NCI-H2227 treated with DMSO at 0.1 percent for 48 hours (cell line): ENCODE measurements around the gene SLC4A1.

Experiments used
- DNase-seq: peaks from one replicate; lab custom pipeline; 2025; lab: John Stamatoyannopoulos, UW

The SLC4A1 gene

DNA sequence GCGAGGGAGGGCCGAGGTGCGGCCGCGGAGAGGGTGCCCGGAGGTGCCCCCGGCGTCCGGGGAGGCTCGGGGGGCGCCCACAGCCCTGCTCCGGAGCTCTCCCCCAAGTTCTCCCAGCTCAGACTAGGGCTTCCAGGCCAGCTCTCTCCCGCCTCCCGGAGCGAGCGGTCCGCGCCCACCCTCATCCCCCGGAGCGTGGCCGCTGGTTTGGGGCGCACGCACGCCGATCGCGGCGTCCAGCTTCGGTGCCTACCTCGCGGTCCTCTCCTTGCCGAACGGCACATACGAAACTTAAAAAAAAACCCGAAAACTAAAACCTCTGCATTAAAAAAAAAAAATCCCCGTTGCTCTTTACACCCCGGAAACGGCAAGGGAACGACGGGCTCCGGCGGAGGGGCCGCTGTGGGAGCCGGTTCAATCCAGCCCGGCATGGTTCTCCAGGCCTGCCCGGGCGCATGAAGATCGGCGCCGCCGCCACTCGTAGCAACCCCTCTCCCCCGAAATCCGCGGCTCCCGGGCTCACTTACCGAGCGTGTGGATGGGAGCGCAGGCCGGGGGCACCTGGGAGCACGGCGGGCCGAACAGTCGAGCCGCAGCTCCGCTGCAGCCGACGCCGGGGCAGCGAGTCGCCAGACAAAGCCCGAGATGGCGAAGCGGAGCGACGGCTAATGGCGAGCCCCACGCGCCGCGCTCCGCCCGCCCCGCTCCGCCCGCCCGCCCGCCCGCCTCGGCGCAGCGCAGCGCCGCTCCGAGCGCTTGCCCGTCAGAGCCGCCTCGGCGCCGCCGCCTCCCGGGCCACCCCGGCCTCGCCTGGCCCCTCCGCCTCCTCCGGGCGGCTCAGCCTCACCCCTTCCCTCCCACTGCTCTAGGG is 47.5 kb downstream of the SLC4A1 start:
- DNase-seq, result no peak

DNA sequence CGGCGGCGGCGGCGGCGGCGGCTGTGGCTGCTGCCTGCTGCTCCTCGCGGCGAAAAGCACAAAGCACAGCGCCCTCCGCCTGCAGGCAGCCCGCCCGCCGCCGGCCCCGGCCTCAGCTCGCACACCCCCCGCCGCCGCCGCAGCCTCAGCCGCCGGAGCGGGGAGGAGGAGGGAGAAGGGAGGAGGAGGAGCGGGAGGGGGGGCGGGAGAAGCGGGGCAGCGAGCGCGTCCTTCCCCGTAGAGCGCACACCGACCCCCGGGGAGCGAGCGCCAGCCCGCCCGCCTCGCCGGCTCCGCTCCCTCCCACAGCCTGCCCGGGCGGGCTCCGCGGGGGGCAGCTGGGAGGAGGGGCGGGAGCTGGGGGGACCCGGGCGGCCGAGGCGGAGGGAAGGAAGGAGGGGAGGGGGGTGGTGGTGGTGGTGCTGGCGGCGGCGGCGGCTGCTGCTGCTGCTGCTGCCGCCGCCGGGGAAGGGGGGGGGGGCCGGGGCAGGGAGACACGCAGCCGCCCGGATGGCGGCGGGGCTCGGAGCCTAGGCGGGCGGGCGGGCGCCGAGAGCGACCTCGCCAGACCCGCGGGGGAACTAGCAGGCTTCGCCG is 48.2 kb downstream of the SLC4A1 start, which contains the start of gene UBTF:
Gene UBTF (minus strand): TSS at position 60 of the 597 bp plus-strand sequence. CDS start 1,446 bp downstream, outside the sequence.
- DNase-seq, result peak; percentile 32

DNA sequence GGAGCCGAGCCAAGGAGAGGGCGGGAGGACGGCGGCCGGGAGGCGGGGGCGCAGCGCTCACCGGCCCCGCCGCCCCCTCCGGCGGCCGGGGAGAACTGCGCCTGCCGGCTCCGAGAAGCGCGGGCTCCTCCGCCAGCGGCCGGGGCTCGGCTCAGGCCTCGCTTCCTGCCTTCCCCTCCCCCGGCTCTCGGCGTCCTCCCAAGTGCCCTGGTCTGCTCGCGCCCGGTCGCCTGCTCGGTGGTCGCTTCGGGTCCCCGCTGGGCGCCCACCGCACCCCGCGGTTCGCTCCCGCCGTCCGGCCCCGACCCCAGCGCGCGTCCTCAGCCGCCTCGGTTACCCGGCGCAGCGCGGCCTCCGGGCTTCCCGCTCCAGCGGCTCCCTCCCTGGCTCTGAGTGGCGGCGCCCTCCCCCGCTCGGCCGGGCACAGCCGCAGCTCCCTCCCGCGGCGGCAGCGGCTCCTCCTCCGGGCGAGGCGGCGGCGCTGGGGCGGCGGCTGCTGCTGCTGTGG is 48.8 kb downstream of the SLC4A1 start:
- peak; percentile 28 for DNase-seq

DNA sequence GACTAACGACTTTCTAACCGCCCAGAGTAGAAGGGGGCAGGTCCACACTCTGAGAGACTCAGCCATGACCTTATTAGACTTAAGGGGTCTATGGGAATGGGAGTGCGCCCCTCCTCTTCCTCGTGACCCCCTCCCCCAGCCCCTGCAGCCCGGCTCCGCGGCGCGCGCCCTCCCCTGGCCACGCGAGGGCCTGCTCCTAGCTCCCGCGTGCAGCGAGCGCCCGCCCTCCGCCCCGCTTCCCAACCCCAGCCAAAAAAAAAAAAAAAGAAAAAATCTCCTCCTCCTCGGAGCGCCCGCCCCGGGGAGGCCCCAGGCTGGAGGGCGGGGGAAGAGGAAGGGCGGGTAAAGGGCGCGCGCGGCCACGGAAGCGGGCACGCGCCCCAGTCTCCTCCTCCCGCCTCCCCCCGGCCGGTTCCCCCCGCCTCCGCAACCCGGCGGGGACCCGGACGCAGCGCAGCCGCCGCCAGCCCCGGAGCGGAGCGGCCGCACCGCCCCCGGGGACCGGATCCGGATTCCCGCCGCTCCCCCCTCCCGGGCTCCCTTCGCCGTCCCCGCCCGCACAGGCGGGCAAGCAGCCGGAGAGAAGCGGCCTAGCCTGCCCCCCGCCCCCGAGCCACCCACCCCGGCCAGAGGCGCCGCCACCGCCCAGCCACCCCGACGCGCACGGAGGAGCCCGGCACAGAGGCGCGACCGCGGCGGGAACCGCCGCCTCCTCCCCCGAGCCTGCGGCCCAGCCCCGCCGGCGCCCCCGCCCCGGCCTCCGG is 49.4 kb downstream of the SLC4A1 start:
- peak; percentile 89 for DNase-seq

DNA sequence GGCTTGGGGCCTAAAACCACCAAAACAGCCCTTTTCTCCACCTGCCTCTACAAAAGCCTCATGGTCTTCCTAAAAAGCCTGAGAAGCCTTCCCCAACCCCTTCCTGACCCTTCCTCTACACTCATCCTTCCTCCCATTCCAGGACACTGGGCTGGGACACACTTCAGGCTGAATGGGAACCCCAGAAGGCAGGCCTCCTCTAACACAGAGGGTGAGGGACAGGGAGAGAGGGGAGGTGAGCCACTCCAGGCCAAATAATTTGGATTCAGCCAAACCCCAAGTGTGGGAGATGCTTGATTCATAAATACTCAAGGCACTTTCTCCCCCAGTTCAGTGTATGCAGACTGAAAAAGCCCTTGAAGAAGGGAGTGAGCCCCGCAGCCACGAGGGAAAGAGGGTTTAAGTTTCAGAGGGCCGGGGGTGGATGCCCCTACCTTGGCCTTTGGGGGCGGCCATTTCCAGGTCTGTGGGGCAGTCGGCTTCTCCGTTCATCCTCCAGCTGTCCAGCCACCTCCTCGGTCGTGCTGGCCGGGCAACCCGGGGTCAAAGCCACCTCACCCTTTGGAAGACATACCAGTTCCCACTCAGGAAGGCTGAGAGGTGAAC is 50.1 kb downstream of the SLC4A1 start:
- no peak for DNase-seq

DNA sequence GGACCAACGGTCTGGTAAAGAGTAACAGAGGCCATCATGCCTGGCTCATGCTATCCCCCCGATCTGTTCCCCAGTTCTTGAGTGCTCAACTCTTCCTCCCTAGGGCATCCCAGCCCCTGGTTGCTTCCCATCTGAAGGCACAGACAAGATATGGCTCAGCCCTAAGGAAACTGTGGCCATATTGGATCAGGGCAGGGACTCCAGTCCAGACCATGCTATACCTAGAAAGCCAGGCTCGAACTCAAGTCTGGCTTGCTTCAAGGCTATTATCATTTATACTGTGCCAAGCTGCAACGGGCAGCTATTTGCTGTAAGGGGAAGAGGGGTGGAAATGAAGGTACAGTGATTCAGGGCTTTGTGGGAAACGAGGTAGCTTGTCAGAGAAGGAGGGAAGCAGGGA is 51.2 kb downstream of the SLC4A1 start:
- DNase-seq, result no peak

DNA sequence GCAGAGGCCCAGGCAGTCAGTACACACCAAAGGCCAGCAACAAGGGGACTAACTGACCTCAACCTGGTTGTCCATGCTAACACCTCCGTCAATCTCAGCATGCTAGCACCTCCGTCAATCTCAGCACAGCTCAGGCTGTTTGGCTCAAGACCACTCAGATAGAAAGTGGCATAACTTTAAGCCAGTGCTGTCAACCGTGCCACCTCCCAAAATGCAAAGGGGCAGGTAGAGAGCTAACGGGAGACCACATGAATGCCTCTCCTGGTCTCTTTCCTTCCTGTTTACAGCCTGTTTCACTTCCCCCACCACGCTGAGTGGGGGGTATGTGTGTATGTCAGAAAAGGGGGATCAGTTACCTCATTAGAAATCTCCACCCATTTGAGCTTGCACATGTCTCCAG is 51.8 kb downstream of the SLC4A1 start:
- no peak for DNase-seq

DNA sequence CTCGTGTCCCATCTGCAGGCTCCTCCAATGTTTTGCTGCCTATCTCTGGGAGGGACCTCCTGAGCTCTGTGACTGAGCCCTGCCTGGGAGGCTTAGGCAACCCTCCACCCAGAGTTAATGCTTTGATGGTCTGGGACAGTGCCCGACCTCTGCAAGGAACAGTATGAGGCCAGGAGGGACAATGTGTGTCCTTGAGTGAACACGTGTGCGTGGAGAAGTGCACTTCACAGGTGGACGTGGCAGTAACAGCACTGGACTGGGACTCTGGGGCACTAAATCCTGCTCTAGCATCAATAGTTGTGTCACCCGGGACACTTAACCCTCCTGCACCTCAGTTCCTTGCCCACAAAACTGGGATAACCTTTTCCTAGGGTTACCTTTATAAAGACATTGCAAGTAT is 53.0 kb downstream of the SLC4A1 start:
- DNase-seq, result no peak

DNA sequence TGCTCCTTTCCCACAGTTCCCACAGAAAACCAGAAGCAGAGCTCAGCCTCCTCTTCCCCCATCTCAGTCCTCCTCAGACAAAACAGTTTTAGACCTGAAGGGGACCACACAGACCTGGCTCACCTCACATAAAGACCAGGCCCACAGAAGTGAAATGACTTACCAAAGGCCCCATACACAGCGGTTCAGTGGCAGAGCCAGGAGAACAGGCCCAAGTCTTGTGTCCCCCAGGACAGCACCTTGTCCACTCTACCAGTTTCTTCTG is 53.8 kb downstream of the SLC4A1 start:
- DNase-seq, result no peak

DNA sequence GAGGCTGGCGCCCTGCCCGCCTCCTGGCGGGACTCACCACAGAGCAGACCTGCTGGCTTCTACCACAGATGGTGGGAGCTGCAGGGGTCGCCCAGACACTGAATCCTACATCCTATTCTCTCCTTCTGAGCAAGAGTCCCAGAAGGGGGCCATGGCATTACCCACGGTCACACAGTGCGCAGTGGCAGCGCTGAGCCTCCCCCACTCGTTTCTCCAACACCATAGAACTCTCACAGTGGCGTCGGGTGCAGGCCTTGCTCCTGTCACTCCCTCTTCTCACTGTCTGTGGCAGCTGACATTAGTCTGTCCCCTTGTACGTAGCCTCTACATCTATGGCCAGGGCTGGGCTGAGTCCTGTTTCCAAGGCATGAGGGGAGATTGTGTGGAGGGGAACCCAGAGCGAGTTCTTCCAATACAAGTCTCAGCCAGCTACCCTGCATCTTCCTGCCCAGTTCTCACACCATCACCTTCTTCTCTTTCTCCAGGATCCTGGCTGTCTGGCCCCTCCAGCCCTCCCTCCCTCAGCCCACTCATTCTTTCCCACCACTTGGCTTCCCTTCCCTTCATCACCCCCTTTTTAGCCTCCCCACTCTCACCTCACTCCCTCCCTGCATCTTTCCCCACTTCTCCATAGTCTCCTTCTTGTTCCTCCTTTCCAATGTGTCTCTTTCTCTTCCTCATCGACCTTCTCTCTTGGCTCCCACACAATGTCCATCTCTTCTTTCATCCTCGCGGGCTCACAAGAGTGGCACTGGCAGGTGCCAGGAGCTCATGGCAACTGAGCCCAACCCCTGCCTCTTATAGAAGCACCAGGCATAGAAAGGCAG is 54.3 kb downstream of the SLC4A1 start:
- DNase-seq, result no peak

DNA sequence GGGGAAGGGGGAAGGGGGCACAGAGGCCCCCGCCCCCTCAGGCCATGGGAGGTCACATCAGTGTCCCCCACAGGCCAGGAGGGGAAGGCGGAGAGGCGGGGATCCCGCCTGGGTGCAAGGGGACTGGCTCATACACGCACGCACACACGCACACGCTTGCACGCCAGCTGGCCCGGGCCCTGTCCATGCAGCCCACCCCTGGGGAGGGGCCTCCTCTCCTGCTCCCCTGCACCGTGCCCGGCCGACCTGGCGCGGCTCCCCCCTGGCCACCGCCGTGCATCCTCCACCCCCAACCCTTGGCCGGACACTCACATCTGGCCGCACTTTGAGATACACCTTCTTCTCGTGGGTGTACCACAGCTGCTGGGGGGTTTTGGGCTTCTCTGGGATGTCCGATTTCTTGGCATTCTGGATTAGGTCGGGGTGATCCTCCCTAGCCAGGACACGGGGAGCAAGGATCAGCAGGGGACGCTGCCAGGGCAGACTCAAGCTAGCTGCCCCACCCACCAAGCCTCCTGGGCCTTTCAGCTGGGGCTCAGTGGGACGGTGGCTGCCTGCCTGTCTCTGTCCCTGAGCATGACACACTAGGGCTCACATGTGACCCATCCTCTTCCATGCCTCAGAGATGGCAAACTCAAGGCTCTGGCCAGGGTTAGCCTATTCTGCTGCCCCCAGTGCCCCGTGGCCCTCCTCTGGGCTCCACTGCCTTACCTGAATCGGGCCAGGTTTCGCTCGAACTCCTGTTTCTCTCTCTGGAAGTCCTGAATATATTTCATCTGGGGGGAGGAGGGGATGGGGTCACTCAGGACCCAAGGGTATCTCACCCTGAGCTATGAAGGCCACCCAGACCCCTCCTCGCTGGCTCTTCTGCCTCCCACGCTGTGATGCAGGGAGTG is 55.2 kb downstream of the SLC4A1 start:
- DNase-seq, result no peak

DNA sequence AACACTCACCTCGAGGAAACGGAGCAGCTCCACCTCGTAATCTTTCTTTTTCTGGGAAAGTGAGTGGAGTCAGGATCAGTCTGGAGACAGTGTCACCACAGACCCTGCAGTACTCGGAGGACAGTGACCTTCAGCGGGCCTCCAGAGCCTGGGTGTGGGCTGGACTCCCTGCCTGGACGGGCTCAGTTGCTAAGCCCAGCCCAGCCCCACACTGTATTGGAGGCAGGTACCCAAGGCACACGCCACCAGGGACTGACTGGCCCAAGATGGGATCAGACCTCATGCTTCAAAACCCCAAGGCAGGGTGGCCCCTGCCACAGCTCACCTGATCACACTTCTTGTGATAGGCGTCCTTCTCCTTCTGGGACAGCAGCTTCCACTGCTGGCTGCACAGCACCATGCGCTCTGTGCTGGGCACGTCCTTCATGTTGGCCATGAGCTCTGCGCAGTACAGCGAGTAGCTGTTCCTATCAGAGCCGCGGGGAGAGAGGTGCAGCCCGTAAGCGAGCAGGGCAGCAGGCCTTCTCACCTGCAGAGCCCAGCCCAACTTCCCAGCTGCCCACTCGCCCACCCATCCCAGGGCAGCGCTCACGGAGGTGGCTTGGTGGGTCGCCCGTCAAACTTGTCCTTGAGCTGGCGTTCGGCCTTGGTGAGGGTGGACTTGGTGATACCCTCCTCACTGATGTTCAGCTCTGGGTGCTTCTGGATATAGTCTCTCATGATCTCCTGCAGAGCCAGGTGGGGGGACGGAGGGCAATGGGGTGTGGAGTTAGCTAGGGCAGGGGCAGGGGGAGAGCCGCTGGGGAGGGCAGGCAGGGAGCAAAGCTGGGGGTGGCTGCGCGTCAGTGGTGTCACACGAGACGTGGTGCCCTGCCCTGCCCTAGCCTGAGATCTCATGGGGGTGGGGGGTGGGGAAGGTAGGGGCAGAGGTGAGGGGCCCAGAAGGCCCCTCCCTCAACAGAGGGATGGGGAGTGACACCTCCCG is 56.4 kb downstream of the SLC4A1 start:
- no peak for DNase-seq

DNA sequence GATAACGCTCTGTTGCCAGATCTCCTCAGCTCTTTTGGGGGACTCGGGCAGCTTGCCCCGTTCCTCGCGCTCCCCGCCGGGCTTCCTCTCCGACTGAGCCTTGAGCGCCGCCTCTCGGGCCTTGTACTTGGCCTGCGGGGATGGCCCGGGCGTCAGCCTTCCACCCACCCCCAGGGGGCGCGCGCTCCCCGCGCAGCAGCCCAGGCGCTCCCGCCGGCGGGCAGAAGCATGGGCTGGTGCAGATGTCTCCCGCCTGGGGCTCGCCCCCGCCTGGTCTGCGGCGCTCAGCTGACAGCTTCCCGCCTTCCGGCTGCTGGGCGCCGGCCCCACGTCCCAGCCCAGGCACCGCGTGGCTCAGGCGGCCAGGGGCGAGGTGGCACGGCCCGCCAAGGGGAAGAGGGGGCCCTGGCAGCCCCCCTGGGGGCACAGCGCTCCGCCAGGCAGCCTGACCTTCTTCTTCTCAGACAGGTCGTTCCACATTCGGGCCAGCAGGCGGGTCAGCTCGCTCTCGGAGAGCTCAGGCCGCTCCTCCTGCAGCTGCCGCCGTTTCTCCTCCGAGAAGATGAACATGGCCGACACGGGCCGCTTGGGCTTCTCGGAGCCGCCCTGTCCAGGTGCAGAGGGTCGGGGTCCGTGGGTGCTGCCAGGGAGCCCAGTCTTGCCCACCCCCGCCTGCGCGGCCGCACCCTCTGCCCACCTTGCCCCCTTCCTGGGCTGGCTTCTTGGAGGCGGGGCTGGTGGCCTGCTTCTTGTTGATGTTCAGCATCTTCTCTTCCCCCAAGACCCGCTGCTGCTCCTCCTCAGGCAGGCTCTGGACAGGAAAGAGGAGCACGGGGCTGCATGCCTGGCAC is 57.4 kb downstream of the SLC4A1 start:
- peak; percentile 86 for DNase-seq

DNA sequence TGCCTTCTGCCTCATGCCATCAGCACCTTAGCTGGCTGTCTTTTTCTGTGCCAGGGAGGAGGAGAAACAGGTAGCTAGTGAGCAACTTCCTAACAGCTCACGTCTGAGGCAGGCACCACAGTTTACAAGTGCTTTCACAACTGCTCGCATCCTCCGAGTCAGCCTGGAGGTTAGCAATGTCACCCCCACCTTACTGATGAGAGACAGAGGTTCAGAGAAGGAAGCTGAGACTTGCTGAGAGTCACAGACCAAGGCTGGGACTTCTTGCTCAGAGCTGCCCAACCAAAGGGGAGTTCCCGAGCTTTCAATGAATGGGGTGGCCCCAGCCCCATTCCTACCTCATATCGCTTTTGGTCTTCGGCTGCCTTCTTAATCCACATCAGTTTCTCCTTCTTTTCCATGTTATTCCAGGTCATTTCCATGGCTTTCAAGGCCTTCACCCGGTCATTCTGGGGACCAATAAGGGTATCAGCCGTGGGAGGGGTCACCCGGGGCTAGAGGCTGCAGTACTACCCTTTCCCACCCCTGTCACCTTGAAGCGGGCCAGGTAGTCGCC is 58.1 kb downstream of the SLC4A1 start:
- no peak for DNase-seq

DNA sequence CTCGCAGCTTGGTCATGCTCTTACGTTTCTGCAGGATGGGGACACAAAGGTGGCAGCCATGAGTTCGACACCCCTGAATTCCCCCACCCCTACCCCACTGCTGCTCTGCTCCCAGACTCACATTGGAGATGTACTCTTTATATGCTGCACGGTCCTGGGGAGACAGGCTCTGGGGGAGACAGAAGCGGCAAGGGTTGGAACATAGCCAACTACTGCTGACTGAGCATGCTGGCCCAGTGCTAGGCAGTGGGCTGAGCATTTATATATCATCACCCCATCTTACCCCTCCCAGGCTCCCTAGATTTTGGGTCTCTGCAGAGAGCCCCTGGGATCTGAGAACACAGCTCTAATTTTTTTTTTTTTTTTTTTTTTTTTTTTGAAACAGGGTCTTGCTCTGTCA is 60.2 kb downstream of the SLC4A1 start:
- DNase-seq, result no peak

DNA sequence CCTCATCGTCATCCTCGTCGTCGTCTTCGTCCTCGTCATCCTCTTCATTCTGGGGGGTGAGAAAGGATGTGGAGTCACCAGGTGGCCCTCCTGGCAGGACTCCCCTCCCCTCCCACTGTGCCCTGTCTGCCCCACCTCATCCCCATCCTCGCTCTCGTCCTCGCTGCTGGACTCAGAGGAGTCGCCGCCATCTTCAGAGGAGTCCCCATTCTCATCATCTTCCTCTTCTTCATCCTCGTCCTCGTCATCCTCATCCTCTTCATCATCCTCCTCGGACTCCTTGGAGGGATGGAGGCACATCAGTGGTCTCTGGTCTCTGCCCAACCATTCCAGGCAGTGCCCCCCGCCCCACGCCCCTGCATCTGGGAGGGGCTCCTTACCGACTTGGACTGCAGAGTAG is 60.6 kb downstream of the SLC4A1 start:
- DNase-seq, result no peak

DNA sequence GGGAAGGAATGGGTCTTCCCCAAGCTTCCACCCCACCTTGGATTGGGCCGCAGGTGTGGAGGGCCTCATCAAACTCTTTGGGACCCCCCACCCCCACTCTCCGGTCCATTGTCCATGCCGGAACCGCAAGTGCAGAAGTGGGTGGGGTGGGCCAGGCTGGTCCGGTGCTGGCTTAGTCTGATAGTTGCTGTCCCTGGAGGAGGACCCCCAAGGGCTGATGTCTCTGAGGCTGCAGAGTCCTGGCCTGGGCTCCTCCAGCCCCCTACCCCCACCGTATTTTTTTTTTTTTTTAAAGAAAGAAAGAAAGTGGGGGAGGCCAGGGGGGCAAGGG is 61.1 kb downstream of the SLC4A1 start:
- no peak for DNase-seq
